H1 (cell line): ENCODE results near the gene TFCP2. TPM values are rescaled to one million over a fixed set of nuclear protein-coding genes. Genes with fewer than 3 reads are reported as not detected.

ENCODE experiments used
- CTCF ChIA-PET: fragments of 300-600 bp; sonication (Branson Sonifier 250); formaldehyde crosslinking; loops from one replicate; lab custom pipeline; 2021; ENCODE audit not compliant: partially characterized antibody; lab: Charles Lee
- POLR2A ChIA-PET: fragments of 300-600 bp; sonication (Branson Sonifier 250); formaldehyde crosslinking; loops from one replicate; lab custom pipeline; 2021; ENCODE audit warnings: inconsistent platforms; ENCODE audit not compliant: partially characterized antibody; lab: Charles Lee
- DNase-seq, 2 experiments: peaks; one replicate each; pipeline versions ENCODE4 v3.0.0 to v3.0.0-alpha.2; 2010 to 2022; ENCODE audit warnings: low spot score in 2 of 2, low read depth in 1 of 2, mixed read lengths in 1 of 2
- FAIRE-seq: peaks from 2 replicates; lab custom pipeline; 2011; peaks lifted over from hg19 to GRCh38; lab: Jason Lieb, UNC
- H2AFZ ChIP-seq: 2 replicates; pipeline ENCODE4 v1.8.1; 2012; ENCODE audit warnings: low read length, inconsistent platforms
- H2AK5ac ChIP-seq: 2 replicates; pipeline ENCODE4 v1.6.1; 2013; ENCODE audit warnings: low read depth, low read length
- H2BK120ac ChIP-seq: replicated peaks from 2 replicates; pipeline ENCODE3; 2013; ENCODE audit warnings: low read depth, low read length, inconsistent platforms
- H2BK12ac ChIP-seq: 2 replicates; pipeline ENCODE4 v1.6.1; 2013; ENCODE audit warnings: low read depth, low read length
- H2BK15ac ChIP-seq: 2 replicates; pipeline ENCODE4 v1.6.1; 2013; ENCODE audit warnings: low read length
- H2BK20ac ChIP-seq: 2 replicates; pipeline ENCODE4 v1.6.1; 2013; ENCODE audit warnings: low read length
- H2BK5ac ChIP-seq: 2 replicates; pipeline ENCODE4 v1.6.1; 2013; ENCODE audit warnings: low read depth, low read length
- H3K14ac ChIP-seq: 2 replicates; pipeline ENCODE4 v1.6.1; 2013; ENCODE audit warnings: inconsistent platforms; ENCODE audit not compliant: insufficient read length
- H3K18ac ChIP-seq: 2 replicates; pipeline ENCODE4 v1.6.1; 2013; ENCODE audit warnings: low read length; ENCODE audit errors: extremely low read depth
- H3K23ac ChIP-seq: 2 replicates; pipeline ENCODE4 v1.6.1; 2013; ENCODE audit warnings: inconsistent platforms; ENCODE audit not compliant: insufficient read length
- H3K23me2 ChIP-seq: 2 replicates; pipeline ENCODE4 v1.6.1; 2013; ENCODE audit warnings: low read depth, low read length
- H3K27ac ChIP-seq: 2 replicates; pipeline ENCODE4 v1.6.1; 2011; ENCODE audit warnings: low read depth, low read length, inconsistent platforms
- H3K27me3 ChIP-seq, 4 experiments: replicated peaks in 1 of 4; 1 replicate in 1 of 4; 2 replicates in 3 of 4; pipeline versions ENCODE4 v1.6.1 to v1.8.1; 2011 to 2013; ENCODE audit warnings: low read length in 3 of 4, mild to moderate bottlenecking in 3 of 4, inconsistent platforms in 2 of 4, mixed read lengths in 2 of 4, moderate library complexity in 1 of 4; ENCODE audit not compliant: control insufficient read depth in 3 of 4, insufficient read depth in 3 of 4; ENCODE audit errors: extremely low read depth in 1 of 4
- H3K36me3 ChIP-seq, 4 experiments: 2 replicates each; pipeline versions ENCODE4 v1.6.1 to v1.8.1; 2011 to 2013; ENCODE audit warnings: mild to moderate bottlenecking in 4 of 4, low read length in 3 of 4, moderate library complexity in 2 of 4, control low read depth in 1 of 4, inconsistent platforms in 1 of 4; ENCODE audit not compliant: insufficient read depth in 4 of 4, control insufficient read depth in 2 of 4
- H3K4ac ChIP-seq: replicated peaks from 2 replicates; pipeline ENCODE3; 2013; ENCODE audit warnings: low read length, low read depth, mixed read lengths, inconsistent platforms; ENCODE audit not compliant: insufficient read length
- H3K4me1 ChIP-seq, 4 experiments: replicated peaks in 1 of 4; 1 replicate in 1 of 4; 2 replicates in 3 of 4; pipeline versions ENCODE4 v1.6.1 to v1.8.1; 2011 to 2013; ENCODE audit warnings: low read length in 3 of 4, inconsistent platforms in 2 of 4, mixed read lengths in 1 of 4; ENCODE audit not compliant: insufficient read depth in 4 of 4, control insufficient read depth in 3 of 4
- H3K4me2 ChIP-seq, 2 experiments: 2 replicates each; pipeline versions ENCODE4 v1.6.1 to v1.8.1; 2011 to 2013; ENCODE audit warnings: low read depth in 2 of 2, low read length in 2 of 2, control low read depth in 1 of 2, inconsistent platforms in 1 of 2, mild to moderate bottlenecking in 1 of 2; ENCODE audit not compliant: insufficient read depth in 1 of 2
- H3K4me3 ChIP-seq, 4 experiments: fragments of 200-600, 300-600 bp in 1 of 4; sonication (generic), shearing (Covaris generic), sonication (Bioruptor Twin) in 1 of 4; 2 replicates each; pipeline versions ENCODE4 v1.5.1 to v1.8.1; 2011 to 2016; ENCODE audit warnings: low read length in 4 of 4, low read depth in 3 of 4, control low read depth in 2 of 4, inconsistent platforms in 2 of 4, mild to moderate bottlenecking in 2 of 4, mixed read lengths in 1 of 4, moderate library complexity in 1 of 4; ENCODE audit not compliant: insufficient read depth in 2 of 4; ENCODE audit errors: extremely low read depth in 1 of 4
- H3K56ac ChIP-seq: replicated peaks from 2 replicates; pipeline ENCODE3; 2013; ENCODE audit warnings: low read depth, mild to moderate bottlenecking, mixed read lengths, low read length, inconsistent platforms; ENCODE audit not compliant: insufficient read length
- H3K79me1 ChIP-seq: 2 replicates; pipeline ENCODE4 v1.6.1; 2013; ENCODE audit warnings: low read depth, low read length, control low read depth
- H3K79me2 ChIP-seq, 2 experiments: 2 replicates each; pipeline versions ENCODE4 v1.6.1 to v1.8.1; 2012 to 2013; ENCODE audit warnings: low read length in 2 of 2, mild to moderate bottlenecking in 2 of 2, inconsistent platforms in 1 of 2; ENCODE audit not compliant: insufficient read depth in 2 of 2, control insufficient read depth in 1 of 2
- H3K9ac ChIP-seq, 4 experiments: replicated peaks in 1 of 4; 1 replicate in 1 of 4; 2 replicates in 3 of 4; pipeline versions ENCODE4 v1.6.1 to v1.8.1; 2011 to 2013; ENCODE audit warnings: low read depth in 3 of 4, low read length in 3 of 4, control low read depth in 2 of 4, mild to moderate bottlenecking in 2 of 4, moderate library complexity in 2 of 4, inconsistent platforms in 1 of 4; ENCODE audit errors: extremely low read depth in 1 of 4
- H3K9me3 ChIP-seq, 2 experiments: 2 replicates each; pipeline versions ENCODE4 v1.6.1 to v1.8.1; 2012 to 2013; ENCODE audit warnings: mild to moderate bottlenecking in 2 of 2, moderate library complexity in 2 of 2, control low read depth in 1 of 2, inconsistent platforms in 1 of 2, low read depth in 1 of 2, low read length in 1 of 2, mixed read lengths in 1 of 2; ENCODE audit not compliant: insufficient read depth in 2 of 2
- H4K20me1 ChIP-seq, 2 experiments: replicated peaks in 1 of 2; 2 replicates each; pipeline versions ENCODE3 to v1.8.1; 2011 to 2013; ENCODE audit warnings: inconsistent platforms in 2 of 2, low read length in 2 of 2, mild to moderate bottlenecking in 1 of 2; ENCODE audit not compliant: insufficient read depth in 2 of 2, control insufficient read depth in 1 of 2
- H4K5ac ChIP-seq: 2 replicates; pipeline ENCODE4 v1.6.1; 2013; ENCODE audit warnings: low read length, low read depth, mixed read lengths, inconsistent platforms; ENCODE audit not compliant: insufficient read length
- H4K8ac ChIP-seq: 2 replicates; pipeline ENCODE4 v1.8.0; 2013; ENCODE audit warnings: mild to moderate bottlenecking, moderate library complexity, low read length, inconsistent platforms; ENCODE audit not compliant: insufficient read depth; ENCODE audit errors: extremely low read depth
- H4K91ac ChIP-seq: replicated peaks from 2 replicates; pipeline ENCODE3; 2013; ENCODE audit warnings: low read length, mixed read lengths, inconsistent platforms; ENCODE audit not compliant: insufficient read length
- ATF3 ChIP-seq: IDR thresholded peaks from 2 replicates; pipeline ENCODE4 v1.6.1; 2011; ENCODE audit warnings: low read depth, mild to moderate bottlenecking, low read length; ENCODE audit not compliant: insufficient read depth
- BRCA1 ChIP-seq: IDR thresholded peaks from 2 replicates; pipeline ENCODE4 v1.6.1; 2012; ENCODE audit warnings: low read depth, low read length, improper control_type of control experiment
- CHD2 ChIP-seq: IDR thresholded peaks from 2 replicates; pipeline ENCODE4 v1.6.1; 2012; ENCODE audit warnings: low read length, improper control_type of control experiment
- CTCF ChIP-seq, 3 experiments: IDR thresholded peaks; 1 replicate in 2 of 3; 2 replicates in 1 of 3; pipeline versions ENCODE4 v1.5.1 to v1.6.1; 2011; ENCODE audit warnings: low read length in 3 of 3, mild to moderate bottlenecking in 3 of 3, inconsistent platforms in 2 of 3, low read depth in 1 of 3, moderate library complexity in 1 of 3; ENCODE audit not compliant: insufficient read depth in 1 of 3; ENCODE audit errors: control extremely low read depth in 1 of 3
- FOSL1 ChIP-seq: IDR thresholded peaks from 2 replicates; pipeline ENCODE4 v1.6.1; 2011; ENCODE audit warnings: mild to moderate bottlenecking, low read depth, low read length, moderate library complexity; ENCODE audit not compliant: insufficient read depth
- GABPA ChIP-seq: IDR thresholded peaks from 2 replicates; pipeline ENCODE4 v1.6.1; 2011; ENCODE audit warnings: mild to moderate bottlenecking, low read length, moderate library complexity, borderline replicate concordance; ENCODE audit not compliant: insufficient read depth
- KDM4A ChIP-seq: IDR thresholded peaks from one replicate; pipeline ENCODE4 v1.7.1; 2012; ENCODE audit warnings: low read depth, mild to moderate bottlenecking, moderate library complexity, low read length, inconsistent platforms; ENCODE audit not compliant: severe bottlenecking
- KDM5A ChIP-seq: fragments of 200-600 bp; IDR thresholded peaks from 2 replicates; pipeline ENCODE4 v1.7.1; 2012; ENCODE audit warnings: mild to moderate bottlenecking, low read length, inconsistent platforms, mixed read lengths
- SIN3A ChIP-seq, 2 experiments: IDR thresholded peaks in 1 of 2; conservative IDR thresholded peaks in 1 of 2; 2 replicates each; pipeline ENCODE4 v1.6.1; 2011 to 2012; ENCODE audit warnings: low read length in 2 of 2, improper control_type of control experiment in 1 of 2, low read depth in 1 of 2, mild to moderate bottlenecking in 1 of 2
- SP2 ChIP-seq: IDR thresholded peaks from 2 replicates; pipeline ENCODE4 v1.6.1; 2012; ENCODE audit warnings: mild to moderate bottlenecking, low read length, inconsistent platforms
- TBP ChIP-seq: IDR thresholded peaks from 2 replicates; pipeline ENCODE4 v1.6.1; 2011; ENCODE audit warnings: low read depth, low read length, improper control_type of control experiment
- WGBS, 2 experiments: shearing (Covaris generic) in 1 of 2; methylation state at CpG; one replicate each; pipeline versions ENCODE4 v1.1.6 to v1.1.7; 2013 to 2015; ENCODE audit warnings: low lambda C conversion rate in 2 of 2, mixed read lengths in 2 of 2, inconsistent platforms in 1 of 2, low coverage in 1 of 2, missing lambda C conversion rate in 1 of 2; ENCODE audit not compliant: insufficient replicate concordance in 2 of 2, insufficient coverage in 1 of 2, insufficient read length in 1 of 2; ENCODE audit errors: extremely low coverage in 1 of 2, missing lambda C conversion rate in 1 of 2; 5-methylcytosine and 5-hydroxymethylcytosine counted together
- polyA plus RNA-seq, 7 experiments: library from polyadenylated mRNA; depleted of rRNA in 3 of 7; stranded (reverse) in 5 of 7; unstranded in 2 of 7; fragments of >200 nt in 5 of 7; fragments of 200-250 nt in 2 of 7; gene quantifications; 1 replicate in 5 of 7; 2 replicates in 1 of 7; 4 replicates in 1 of 7; pipeline versions ENCODE4 v1.2.1 to v1.2.3, GENCODE V29; 2011 to 2013; ENCODE audit warnings: missing spikeins in 2 of 7, mixed read lengths in 2 of 7
- total RNA-seq: library from RNA; stranded (reverse); fragmentation: NEBNext Ultra II Directional; extraction: Animal tissue kit (Norgen Biotek cat#: 25700); gene quantifications from 2 replicates; pipeline ENCODE4 v1.2.1, GENCODE V29; 2021

The TFCP2 gene
- total and polyA plus RNA-seq, 2 of the 8 experiments (the other 6 are each of a cell fraction or from before 2014, with no cell fraction given), result 19.8 to 49.2 TPM

DNA sequence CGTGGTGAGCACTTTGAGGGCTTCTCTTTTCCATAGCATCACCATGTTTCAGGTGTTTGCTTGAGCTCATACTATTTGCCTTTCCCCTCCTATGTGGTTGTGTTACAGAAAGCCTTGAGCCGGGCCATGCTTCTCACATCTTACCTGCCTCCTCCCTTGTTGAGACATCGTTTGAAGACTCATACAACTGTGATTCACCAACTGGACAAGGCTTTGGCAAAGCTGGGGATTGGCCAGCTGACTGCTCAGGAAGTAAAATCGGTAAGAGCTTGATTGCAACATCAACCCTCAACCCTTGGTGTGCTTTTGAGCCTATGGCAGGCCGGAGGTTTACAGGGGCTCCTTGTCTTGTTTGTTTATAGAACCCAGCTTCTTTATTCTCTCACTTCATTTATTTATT is 116.7 kb downstream of the TFCP2 start:
- Histone ChIP-seq H3K4me3 (no peak overlapping the region), H3K56ac (no peak overlapping the region), H2BK12ac (no peak overlapping the region), H3K27me3 (no peaks in the 10 kb centered on the region), H3K9me3 (no peaks in the 10 kb centered on the region), H3K4ac (no peak overlapping the region), H3K4me2 (no peak overlapping the region), H4K5ac (no peak overlapping the region), H3K27ac (no peak overlapping the region), H3K36me3 (peaks cover 6 to 66% (median 46%) of the 10 kb centered on the region in 4 experiments), H2AFZ (no peak overlapping the region), H3K18ac (no peak overlapping the region), H3K14ac (no peak overlapping the region), H4K91ac (no peak overlapping the region), H2BK5ac (no peak overlapping the region), H4K20me1 (peaks cover 0 to 3% of the 10 kb centered on the region in 2 experiments), H2AK5ac (no peak overlapping the region), H3K79me1 (peaks cover 2% of the 10 kb centered on the region; the same call in 1 of the 2 replicates), H4K8ac (no peak overlapping the region), H3K79me2 (no peaks in the 10 kb centered on the region), H3K23me2 (no peaks in the 10 kb centered on the region), H3K23ac (no peak overlapping the region), H3K9ac (no peak overlapping the region), H2BK15ac (no peak overlapping the region), H3K4me1 (no peaks in the 10 kb centered on the region), H2BK120ac (no peak overlapping the region), H2BK20ac (no peak overlapping the region)
- CTCF ChIA-PET, result interaction anchor here (1.0 to 1.1 kb wide), 2 partner anchors 9 to 14 kb away, joined by 3 to 4 read pairs; no protein-coding TSS in a partner anchor
- POLR2A ChIA-PET, result interaction anchor here (0.8 to 1.3 kb wide), 2 partner anchors 7 to 27 kb away, joined by 3 to 4 read pairs; partner anchors contain the start of gene CSRNP2
- FAIRE-seq, result no peak
- no peak for DNase-seq
- WGBS, 2 experiments, result 91% methylated on average over 5 of the region's 5 CpGs; no CpG with 5 or more reads in 1 of the 2 experiments
- TF ChIP-seq ATF3 (no peak), CHD2 (no peak), TBP (no peak), CTCF (IDR thresholded peaks at IDR 0.05; ENCODE audit: control extremely low read depth in 1 of 3, insufficient read depth in 1 of 3, low read depth in 1 of 3, low read length in 3 of 3) (no peak), GABPA (no peak), FOSL1 (no peak), SP2 (no peak), SIN3A (conservative IDR thresholded peaks at IDR 0.05 in 1 of 2, IDR thresholded peaks at IDR 0.05 in 1 of 2; ENCODE audit: low read depth in 1 of 2, low read length in 2 of 2) (no peak), KDM4A (no peak), BRCA1 (no peak), KDM5A (no peak)
